GM21390 (cell line): ENCODE data around the gene FHOD1.

Source experiments
- ATAC-seq: cut with Tn5 transposase; IDR thresholded peaks from one replicate; pipeline ENCODE4 v1.9.1; 2021; ENCODE audit not compliant: unreplicated experiment

The FHOD1 gene

GRCh38 chr16:67193536-67193935, 53.7 kb downstream of the FHOD1 start:
- no peak for ATAC-seq

- no peak for ATAC-seq
Measured at GRCh38 chr16:67192781-67193361, 54.4 kb downstream of the FHOD1 start.

GRCh38 chr16:67191995-67192681, 55.1 kb downstream of the FHOD1 start, which contains the start of gene E2F4:
E2F4 (plus strand) TSS chr16:67192155; CDS start chr16:67192228, 73 bp downstream.
- ATAC-seq = peak; percentile 79

DNA sequence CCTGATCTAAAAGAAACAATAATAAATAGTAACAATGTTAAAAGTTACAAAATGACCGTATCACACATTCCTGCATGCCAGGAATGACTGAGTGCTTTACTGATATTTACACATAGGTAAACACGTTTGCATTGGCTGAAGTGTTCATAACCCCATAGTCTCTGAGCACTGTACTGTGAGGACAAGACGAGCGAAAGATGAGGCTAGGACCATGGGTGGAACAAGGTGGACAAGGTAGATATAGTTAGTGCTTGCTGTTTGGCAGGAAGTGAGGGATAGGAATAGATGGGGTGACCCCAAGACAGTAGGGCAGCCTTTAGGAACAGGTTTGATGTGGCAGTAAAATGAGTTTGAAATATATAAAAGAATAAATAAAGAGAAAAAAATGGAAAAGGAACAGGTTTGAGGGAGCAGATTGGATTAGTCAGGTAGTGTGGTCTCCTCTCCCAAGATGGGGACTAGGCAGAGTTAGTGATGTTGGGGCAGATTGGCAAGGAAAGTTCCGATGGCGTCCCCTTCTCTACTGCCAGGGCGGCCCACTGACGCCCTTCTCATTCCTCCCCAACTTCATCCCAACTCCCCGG, 55.8 kb downstream of the FHOD1 start:
- ATAC-seq = peak; percentile 8

- ATAC-seq = no peak
Measured at GRCh38 chr16:67190448-67191399, 56.6 kb downstream of the FHOD1 start.

DNA sequence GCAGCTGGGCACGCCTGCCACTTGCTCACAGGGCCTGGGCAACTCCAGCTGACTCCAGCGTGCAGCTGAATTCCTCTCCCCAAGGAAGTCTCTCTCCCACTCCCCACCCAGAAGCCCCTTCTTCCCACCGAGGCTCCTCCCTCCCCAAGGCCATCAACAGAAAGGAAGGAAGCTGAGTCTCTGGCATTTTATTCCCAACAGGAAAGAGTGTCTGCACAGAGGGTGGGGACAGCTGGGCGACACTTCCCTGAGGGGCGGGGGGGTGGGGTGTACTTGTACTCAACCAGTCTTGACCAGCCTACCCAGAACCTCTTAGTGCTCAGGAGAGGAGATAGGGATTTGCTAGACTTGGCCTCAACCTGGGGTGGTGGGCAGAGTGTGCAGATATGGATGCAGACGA, 57.2 kb downstream of the FHOD1 start, which contains the start of gene EXOC3L1:
TSS of gene EXOC3L1 (minus strand) at position 96 of the 400 bp plus-strand sequence. CDS start 460 bp downstream, outside the sequence.
- ATAC-seq = no peak

- ATAC-seq = no peak
Measured at GRCh38 chr16:67188798-67189197, 58.5 kb downstream of the FHOD1 start.

DNA sequence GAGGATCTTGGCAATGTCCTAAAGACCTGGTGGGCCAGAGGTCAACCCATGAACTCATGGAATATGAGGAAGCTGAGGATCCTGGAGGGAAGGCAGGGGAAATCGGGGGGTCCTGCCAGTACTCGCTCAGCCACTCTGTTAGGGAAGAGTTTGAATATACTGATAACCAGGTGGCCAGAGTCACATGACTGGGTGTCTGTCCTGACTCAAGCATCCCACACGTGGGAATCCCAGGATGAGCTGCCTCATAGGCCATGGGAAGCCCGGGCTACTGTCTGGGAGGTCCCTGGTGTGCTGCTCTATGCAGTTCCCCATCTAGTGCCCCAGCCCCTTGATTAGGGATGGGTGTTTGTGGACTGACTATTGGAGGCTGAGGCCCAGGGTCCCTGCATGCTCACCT, 59.0 kb downstream of the FHOD1 start:
- no peak for ATAC-seq

- ATAC-seq = no peak
Measured at GRCh38 chr16:67187175-67187890, 59.9 kb downstream of the FHOD1 start.

- no peak for ATAC-seq
Measured at GRCh38 chr16:67186550-67186950, 60.7 kb downstream of the FHOD1 start.

DNA sequence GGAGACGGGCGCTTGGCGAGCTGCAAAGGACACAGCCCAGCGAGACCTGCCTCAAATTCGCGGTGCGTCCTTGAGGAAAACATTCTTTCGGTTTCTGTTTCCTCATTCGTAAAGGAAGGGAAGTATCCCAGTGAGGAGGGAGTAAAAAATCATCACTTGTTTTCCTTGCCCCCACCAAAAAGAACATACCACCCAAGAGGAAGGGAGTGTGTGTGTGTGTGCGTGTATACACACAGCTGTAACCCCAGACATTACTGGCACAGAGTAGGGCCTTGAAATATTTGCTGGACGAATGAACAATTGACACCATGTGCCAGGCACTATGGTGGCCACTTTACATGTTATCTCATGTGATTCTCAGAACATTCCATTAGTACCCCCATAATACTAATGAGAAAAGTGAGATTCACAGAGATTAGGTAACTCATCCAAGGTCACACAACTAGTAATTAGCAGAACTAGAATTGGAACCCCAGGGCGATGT, 61.6 kb downstream of the FHOD1 start:
- no peak for ATAC-seq

DNA sequence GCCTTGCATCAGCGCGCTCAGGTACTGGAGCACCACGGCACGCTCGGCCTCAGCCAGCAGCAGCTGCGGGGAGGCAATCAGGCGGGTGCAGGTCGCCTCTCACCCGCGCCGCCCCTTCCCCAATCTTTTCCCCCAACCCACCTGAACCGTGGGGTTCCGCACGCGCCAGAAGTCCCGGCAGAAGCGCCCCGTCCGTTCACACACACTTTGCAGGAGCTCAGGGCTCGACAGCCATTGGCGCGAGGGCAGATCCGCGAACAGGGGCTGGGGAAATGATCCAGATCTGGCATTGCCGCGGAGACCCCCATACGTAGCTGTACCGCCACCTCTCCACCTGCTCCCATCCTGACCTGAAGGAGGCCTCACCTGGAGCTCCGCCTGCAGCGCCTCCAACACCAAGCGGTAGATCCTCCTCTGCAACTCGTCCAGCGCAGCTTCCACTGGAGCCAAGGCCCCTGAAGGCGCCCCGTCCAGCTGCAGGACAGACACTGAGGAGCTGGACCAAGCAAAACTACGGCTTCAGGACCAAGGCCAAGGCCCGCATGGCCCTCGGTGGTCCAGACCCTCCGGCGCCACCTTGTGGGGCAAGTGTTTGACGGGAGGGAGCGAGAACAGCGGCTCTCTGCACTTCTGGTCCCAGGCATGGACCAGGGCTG, 62.2 kb downstream of the FHOD1 start:
- ATAC-seq = no peak

DNA sequence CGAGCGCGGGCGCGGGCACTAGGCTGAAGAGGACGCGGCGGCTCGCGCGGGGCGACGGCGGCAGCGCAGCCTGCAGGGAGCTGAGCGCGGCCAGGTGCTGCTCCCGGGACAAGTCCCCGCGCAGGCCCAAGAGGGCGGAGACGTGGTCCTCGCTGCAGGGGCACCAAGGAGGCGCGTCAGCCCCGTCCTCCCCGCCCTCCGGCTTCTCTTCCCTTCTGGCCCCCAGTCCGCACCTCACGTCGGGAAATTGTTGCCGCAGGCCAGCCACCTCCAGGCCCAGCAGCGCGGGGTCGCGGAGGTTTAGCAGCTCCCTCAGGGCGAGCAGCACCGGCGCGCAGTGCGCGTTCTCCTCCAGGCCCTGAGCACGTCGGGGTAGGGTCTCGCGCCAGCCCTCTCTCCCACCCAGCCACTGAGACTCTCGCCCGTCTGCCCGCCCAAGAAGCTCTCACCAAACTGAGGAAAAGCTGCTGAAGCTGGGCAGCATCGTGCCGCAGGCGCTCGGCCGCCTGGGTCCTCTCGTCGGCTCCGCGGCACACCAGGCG, 62.8 kb downstream of the FHOD1 start:
- no peak for ATAC-seq

GRCh38 chr16:67183627-67184452, 63.4 kb downstream of the FHOD1 start, which contains the start of gene MATCAP1:
MATCAP1 (minus strand) TSS chr16:67183963; CDS start chr16:67180610, 3,353 bp downstream.
- ATAC-seq = peak; percentile 87

GRCh38 chr16:67183284-67183626, 64.0 kb downstream of the FHOD1 start:
- ATAC-seq = no peak

- ATAC-seq = no peak
Measured at GRCh38 chr16:67182288-67182687, 65.0 kb downstream of the FHOD1 start.

DNA sequence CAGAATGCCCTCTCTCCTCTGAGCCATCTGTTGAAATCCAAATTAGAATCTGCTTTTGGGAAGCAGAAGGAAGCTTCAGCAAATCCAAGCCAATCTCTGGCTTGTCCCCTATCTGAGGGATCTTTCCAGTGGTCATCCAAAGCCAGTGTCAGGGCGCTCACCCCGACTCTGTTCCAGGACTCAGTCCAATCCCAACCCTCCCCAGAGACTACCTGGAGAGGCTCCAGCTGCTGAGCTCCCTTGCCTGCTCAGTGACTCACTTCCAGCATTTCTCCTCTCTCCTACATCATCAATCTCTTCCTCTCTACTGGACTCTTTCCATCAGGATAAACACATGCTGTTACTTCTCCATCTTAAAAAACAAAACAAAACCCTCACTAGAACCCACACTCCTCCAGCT, 65.9 kb downstream of the FHOD1 start:
- ATAC-seq = no peak

DNA sequence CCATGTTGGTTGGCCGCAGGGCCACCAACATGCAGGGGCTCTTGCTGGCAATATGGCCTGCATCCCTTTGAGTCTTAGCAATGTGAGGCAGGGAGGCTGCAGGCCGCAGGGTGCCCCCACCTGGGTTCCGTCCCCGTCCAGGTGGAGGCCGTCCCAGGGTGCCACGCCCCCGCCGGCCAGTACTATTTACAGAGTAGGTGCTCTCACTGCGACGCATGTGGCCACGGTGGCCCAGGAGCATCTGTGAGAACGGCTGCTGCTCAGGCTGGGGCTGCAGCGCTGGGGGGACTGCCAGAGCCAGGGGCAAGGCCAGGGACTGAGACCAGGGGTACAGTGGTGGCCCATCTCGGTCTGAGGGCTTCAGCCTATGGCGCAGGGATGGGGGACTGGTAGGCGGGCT, 67.1 kb downstream of the FHOD1 start:
- ATAC-seq = no peak
